ENCODE measurements around the gene CENPX. TPM values are rescaled to one million over a fixed set of nuclear protein-coding genes. Genes with fewer than 3 reads are reported as not detected.
A peak's percentile ranks its signal among the peaks of the same experiment; 100 is the strongest.

The CENPX gene
- total RNA-seq, 4 donors from 2014 or later, result 85.4 to 131 (median 104) TPM

DNA sequence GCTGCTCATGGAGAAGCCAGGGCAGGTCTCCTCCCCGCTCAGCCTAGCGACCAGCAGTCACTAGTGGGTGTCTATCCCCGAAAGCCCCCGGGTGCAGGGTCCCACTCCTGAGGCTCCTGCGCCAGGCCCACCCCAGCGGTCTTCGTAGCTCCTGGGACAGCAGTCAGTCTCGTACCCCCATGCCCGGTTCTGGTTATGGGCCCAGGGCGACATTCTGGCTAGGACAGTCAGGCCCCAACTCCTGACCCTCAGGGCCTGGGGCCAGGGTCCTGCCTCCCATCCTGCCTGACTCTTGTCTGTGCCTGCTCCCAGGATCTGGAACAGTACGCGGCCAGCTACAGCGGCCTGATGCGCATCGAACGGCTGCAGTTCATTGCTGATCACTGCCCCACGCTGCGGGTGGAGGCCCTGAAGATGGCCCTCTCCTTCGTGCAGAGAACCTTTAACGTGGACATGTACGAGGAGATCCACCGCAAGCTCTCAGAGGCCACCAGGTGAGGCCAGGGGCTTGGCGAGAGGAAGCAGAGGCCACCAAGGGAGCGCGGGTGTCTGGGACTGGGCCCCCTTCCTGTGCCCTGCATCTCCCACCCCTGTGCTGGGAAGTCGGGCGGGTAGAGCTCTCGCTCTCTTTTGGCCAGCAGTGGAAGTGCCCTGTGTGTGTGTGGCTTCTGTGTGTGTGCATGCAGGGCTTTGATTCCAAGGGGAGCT, 31.0 kb upstream of the CENPX start:
- Histone ChIP-seq H3K36me3 (peaks cover 0 to 9% (median 3%) of the 10 kb centered on the region in 4 donors), H3K4me1 (peaks cover 12 to 28% (median 27%) of the 10 kb centered on the region in 4 donors), H3K27me3 (no peaks in the 10 kb centered on the region), H3K9me3 (no peaks in the 10 kb centered on the region), H3K4me3 (no peak overlapping the region), H3K27ac (no peak overlapping the region)
- in situ Hi-C loops (cut with MboI; ENCODE audit: low pct_ligation_motif_present in 1 of 4, low pct_unique_long_range_greater_than_20kb in 1 of 4, low sequenced_read_pairs in 3 of 4), result no loop called here
- no peak for DNase-seq
- no peak for TF ChIP-seq POLR2AphosphoS5 (IDR thresholded peaks at IDR 0.05)
- TF ChIP-seq, protein P1, sequence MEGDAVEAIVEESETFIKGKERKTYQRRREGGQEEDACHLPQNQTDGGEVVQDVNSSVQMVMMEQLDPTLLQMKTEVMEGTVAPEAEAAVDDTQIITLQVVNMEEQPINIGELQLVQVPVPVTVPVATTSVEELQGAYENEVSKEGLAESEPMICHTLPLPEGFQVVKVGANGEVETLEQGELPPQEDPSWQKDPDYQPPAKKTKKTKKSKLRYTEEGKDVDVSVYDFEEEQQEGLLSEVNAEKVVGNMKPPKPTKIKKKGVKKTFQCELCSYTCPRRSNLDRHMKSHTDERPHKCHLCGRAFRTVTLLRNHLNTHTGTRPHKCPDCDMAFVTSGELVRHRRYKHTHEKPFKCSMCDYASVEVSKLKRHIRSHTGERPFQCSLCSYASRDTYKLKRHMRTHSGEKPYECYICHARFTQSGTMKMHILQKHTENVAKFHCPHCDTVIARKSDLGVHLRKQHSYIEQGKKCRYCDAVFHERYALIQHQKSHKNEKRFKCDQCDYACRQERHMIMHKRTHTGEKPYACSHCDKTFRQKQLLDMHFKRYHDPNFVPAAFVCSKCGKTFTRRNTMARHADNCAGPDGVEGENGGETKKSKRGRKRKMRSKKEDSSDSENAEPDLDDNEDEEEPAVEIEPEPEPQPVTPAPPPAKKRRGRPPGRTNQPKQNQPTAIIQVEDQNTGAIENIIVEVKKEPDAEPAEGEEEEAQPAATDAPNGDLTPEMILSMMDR (IDR thresholded peaks at IDR 0.05), result no peak
- TF ChIP-seq POLR2A (IDR thresholded peaks at IDR 0.05), result no peak
- TF ChIP-seq EP300 (IDR thresholded peaks at IDR 0.05; ENCODE audit: low read depth), result no peak
- 94 to 100% methylated on average over 1 to 27 of the region's 28 CpGs for WGBS, 2 donors (ENCODE audit: low coverage in 1 of 2)
- intact Hi-C loops (cut with DNase I; ENCODE audit: low total_unique reads), result no loop called here

DNA sequence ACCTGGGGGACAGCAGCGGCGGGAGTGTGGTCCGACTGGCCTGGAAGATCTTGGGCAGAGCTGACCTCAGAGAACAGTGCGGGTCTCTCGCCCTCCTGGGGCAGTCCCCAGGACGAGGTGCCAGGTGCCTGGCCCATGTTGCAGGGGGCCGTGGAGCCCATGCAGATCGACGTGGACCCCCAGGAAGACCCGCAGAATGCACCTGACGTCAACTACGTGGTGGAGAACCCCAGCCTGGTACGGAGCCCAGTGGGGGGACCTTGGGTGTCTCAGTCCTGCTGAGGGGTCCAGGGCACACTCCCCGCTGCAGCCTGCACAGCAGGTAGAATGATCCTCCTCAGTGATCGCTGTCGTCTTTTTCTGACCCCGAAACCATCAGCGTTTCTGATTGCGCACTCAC, 30.5 kb upstream of the CENPX start:
- WGBS, 2 donors (ENCODE audit: low coverage in 1 of 2), result 89 to 93% methylated on average over 5 to 19 of the region's 19 CpGs
- H3K4me1 ChIP-seq, result peaks cover 12 to 28% (median 27%) of the 10 kb centered on the region in 4 donors
- no peaks in the 10 kb centered on the region for H3K27me3 ChIP-seq
- DNase-seq, result no peak
- intact Hi-C loops (cut with DNase I; ENCODE audit: low total_unique reads) (no loop called here), in situ Hi-C loops (cut with MboI; ENCODE audit: low pct_ligation_motif_present in 1 of 4, low pct_unique_long_range_greater_than_20kb in 1 of 4, low sequenced_read_pairs in 3 of 4) (no loop called here)
- peak overlapping the region in 1 of 4 donors; percentile 87 for H3K4me3 ChIP-seq
- H3K9me3 ChIP-seq, result no peaks in the 10 kb centered on the region
- no peak for TF ChIP-seq POLR2AphosphoS5 (IDR thresholded peaks at IDR 0.05)
- no peak for TF ChIP-seq POLR2A (IDR thresholded peaks at IDR 0.05)
- TF ChIP-seq, protein P1 (IDR thresholded peaks at IDR 0.05), result no peak
- TF ChIP-seq EP300 (IDR thresholded peaks at IDR 0.05; ENCODE audit: low read depth), result no peak
- no peak overlapping the region for H3K27ac ChIP-seq
- H3K36me3 ChIP-seq, result peaks cover 0 to 5% (median 2%) of the 10 kb centered on the region in 4 donors

DNA sequence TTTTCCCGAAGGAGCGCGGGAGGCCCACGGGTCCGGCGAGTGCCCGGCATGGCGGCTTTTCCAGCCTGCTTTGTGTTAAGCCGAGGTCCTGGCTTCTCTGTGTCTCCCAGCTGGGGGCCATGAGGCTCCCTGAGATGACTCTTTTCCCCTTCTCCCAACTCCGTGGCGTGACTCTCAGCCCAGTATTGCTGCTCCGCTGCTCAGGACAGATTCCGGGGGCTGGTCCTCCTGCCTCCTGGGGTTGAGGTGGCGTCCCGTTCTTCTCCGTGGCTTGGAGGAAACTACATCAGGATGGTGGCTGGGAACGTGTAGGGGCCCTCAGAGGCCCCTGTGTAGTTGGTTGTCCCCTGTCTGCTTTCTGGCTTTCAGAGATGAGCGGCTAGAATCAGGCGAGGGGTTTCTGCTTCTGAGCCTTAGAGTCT, 30.0 kb upstream of the CENPX start:
- in situ Hi-C loops (cut with MboI; ENCODE audit: low pct_ligation_motif_present in 1 of 4, low pct_unique_long_range_greater_than_20kb in 1 of 4, low sequenced_read_pairs in 3 of 4), result no loop called here
- peaks cover 0 to 4% (median under 1%) of the 10 kb centered on the region in 4 donors for H3K36me3 ChIP-seq

More for the DNA sequence above, 30.0 kb upstream of the CENPX start:
- Histone ChIP-seq H3K27ac (peak overlapping the region in 3 of 4 donors; percentile 71 to 84 (median 76)), H3K27me3 (no peaks in the 10 kb centered on the region), H3K4me3 (peak overlapping the region; percentile 80 to 89 (median 88)), H3K9me3 (no peaks in the 10 kb centered on the region), H3K4me1 (peaks cover 12 to 28% (median 27%) of the 10 kb centered on the region in 4 donors)
- WGBS, 2 donors (ENCODE audit: low coverage in 1 of 2), result 31% methylated on average over 13 of the region's 19 CpGs; no CpG with 5 or more reads in 1 of the 2 donors
- intact Hi-C loops (cut with DNase I; ENCODE audit: low total_unique reads), result no loop called here
- TF ChIP-seq POLR2A (IDR thresholded peaks at IDR 0.05) (no peak), POLR2AphosphoS5 (IDR thresholded peaks at IDR 0.05) (no peak), EP300 (IDR thresholded peaks at IDR 0.05; ENCODE audit: low read depth) (no peak)
- TF ChIP-seq, protein P1 (IDR thresholded peaks at IDR 0.05), result no peak
- no peak for DNase-seq

Data from transverse colon (tissue), 4 donors.